CD4-positive, alpha-beta T cell treated with Interleukin-17A for 4 hours (primary cell): ENCODE measurements around the gene GZMM.

ENCODE experiments used
- DNase-seq: peaks from one replicate; pipeline ENCODE4 v3.0.0-alpha.2; 2020; ENCODE audit warnings: mixed read lengths

The GZMM gene

DNA sequence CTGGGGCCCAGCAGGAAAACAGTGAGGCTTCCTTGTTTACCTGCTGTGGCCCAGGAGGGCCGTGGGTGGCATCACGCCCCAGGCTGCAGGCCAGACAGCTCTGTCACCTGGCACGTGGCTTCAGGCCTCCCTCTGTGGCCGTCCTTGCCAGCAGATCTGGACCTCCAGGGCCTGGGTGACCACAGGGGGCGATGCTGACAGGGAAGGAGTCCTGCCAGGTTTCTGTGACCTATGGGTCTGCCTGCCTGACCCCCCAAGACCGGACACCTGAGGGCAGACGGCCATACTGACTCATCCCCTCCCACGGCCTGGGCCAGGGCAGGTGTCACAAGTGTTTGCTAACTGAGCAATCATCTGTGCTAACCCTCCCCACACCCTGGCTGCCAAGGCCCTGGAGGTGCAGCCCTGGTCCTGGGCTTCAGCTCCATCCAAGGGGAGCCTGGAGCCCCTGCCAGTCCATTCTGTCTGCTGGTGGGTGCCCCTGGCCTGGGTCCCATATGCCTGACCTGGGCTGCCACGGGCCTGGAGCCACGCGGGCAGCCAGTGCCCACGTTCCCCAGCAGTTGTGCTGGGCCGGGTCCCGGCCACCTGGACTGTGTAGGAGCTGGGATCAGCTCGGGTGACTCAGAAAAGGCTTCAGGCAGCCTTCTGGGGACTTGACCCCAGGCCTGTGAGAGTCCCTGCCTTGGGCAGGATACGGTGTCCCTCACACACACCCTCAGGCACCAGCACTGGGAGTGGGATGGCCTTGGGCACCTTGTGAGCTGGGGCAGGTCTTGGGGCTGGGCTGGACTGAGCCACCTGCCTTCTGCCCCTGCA, 8.6 kb upstream of the GZMM start:
- DNase-seq = no peak

DNA sequence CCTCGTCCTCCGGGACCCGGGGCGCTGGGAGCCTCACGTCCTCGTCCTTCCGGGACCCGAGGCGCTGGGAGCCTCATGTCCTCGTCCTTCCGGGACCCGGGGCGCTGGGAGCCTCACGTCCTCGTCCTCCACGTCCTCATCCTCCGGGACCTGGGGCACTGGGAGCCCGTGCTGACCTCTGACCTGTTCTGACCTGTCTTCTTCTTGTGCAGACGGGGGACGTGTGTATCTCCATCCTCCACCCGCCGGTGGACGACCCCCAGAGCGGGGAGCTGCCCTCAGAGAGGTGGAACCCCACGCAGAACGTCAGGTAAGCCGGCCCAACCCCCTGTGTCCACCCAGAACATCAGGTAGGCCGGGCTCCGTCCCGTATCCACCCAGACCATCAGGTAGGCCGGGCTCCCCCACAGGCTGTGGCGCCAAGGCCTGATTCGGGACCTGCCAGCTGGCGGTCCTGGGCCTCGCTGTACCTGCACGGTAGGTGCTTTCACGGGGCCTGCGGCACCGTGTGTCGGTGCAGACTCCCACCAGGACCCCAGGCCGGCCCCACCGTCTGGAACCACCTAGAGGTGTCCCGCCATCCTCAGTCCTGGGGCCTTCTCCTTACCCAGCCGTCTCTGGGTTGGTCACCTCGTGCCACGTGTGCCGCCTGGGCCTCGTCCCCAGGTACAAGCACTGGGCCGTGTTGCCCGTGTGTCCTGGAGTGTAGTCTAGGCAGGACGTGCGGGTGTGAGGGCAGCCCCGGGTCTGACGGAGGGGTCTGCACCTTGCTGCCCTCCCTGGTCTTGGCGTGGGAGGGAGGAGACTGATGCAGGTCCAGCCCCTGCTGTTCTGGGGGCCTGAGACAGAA, 7.6 kb upstream of the GZMM start:
- DNase-seq = no peak

- DNase-seq = no peak
These were observed 6.9 kb upstream of the GZMM start for GRCh38 chr19:536881-537404.

- no peak for DNase-seq
These were observed 5.0 kb upstream of the GZMM start for GRCh38 chr19:538641-539428.

- DNase-seq = no peak
These were observed 4.3 kb upstream of the GZMM start for GRCh38 chr19:539429-540030.

- DNase-seq = no peak
These were observed 2.8 kb upstream of the GZMM start for GRCh38 chr19:540867-541637.

- DNase-seq = no peak
These were observed 2.2 kb upstream of the GZMM start for GRCh38 chr19:541699-542098.

- no peak for DNase-seq
These were observed 1.5 kb upstream of the GZMM start for GRCh38 chr19:542173-542866.

DNA sequence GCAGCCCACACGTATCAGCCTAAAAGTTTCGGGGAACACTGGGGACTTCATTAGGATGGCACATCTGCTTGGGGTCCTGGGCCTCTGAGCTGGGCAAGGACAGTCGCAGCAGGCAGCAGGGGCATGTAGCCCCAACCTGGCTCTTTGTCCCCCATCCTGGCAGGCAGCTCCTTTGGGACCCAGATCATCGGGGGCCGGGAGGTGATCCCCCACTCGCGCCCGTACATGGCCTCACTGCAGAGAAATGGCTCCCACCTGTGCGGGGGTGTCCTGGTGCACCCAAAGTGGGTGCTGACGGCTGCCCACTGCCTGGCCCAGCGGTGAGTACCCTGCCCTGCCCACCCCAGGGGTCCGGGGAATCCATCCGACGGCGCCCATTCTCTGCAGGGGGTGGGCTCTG, 3.3 kb downstream of the GZMM start:
- DNase-seq = no peak

GRCh38 chr19:547836-548720, 4.2 kb downstream of the GZMM start:
- no peak for DNase-seq

DNA sequence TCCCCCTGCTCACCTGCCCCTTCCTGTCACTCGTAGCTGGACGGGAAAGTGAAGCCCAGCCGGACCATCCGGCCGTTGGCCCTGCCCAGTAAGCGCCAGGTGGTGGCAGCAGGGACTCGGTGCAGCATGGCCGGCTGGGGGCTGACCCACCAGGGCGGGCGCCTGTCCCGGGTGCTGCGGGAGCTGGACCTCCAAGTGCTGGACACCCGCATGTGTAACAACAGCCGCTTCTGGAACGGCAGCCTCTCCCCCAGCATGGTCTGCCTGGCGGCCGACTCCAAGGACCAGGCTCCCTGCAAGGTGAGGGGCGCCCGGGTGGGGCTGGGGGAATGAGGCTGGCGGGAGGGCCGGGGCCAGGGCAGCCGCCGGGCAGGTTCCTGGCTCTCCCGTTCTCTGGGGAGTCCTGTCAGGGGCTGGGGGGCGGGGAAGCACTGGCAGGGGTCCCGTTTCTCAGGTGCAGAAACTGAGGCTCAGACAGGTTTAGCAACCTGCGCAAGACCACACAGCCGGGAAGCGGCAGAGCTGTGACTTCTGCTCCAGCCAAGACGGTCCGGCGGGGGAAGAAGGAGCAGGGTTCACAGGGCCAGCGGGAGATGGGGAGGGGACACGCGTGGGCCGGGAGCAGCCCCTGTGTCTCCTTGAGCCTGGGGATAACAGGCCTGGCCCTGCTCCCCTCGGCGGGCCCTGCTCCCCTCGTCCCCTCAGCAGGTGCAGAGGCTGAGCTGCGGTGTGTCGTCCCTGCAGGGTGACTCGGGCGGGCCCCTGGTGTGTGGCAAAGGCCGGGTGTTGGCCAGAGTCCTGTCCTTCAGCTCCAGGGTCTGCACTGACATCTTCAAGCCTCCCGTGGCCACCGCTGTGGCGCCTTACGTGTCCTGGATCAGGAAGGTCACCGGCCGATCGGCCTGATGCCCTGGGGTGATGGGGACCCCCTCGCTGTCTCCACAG, 5.3 kb downstream of the GZMM start:
- DNase-seq = no peak

DNA sequence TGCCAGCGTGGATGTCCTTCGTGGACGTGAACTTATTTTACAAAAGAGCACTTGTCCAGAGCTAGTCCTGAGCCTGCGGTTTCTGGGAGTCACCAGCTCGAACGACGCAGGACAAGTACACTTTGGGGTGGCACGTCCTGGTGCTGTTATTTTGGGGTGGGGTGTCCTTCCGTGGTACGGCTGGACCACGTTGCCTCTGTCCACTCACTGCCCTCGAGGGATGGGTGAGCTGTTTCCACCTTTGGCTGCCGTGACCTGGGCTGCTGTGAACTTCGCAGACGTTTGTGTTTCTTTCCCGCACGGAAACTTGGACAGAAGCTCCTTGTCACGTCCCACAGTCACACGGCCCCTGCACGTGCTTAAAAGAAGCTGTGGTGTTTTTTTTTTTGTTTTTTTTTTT, 11.0 kb downstream of the GZMM start:
- DNase-seq = no peak

DNA sequence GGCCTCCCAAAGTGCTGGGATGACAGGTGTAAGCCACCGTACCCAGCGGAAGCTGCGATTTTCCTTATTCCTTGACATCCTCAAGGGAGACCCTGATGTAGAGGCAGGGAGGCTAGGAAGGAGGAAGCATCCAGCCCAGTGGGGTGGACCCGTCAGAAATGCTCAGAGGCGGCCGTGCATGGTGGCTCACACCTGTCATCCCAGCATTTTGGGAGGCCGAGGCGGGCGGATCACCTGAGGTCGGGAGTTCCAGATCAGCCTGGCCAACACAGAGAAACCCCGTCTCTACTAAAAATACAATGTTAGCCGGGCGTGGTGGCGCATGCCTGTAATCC, 11.6 kb downstream of the GZMM start:
- DNase-seq = no peak

DNA sequence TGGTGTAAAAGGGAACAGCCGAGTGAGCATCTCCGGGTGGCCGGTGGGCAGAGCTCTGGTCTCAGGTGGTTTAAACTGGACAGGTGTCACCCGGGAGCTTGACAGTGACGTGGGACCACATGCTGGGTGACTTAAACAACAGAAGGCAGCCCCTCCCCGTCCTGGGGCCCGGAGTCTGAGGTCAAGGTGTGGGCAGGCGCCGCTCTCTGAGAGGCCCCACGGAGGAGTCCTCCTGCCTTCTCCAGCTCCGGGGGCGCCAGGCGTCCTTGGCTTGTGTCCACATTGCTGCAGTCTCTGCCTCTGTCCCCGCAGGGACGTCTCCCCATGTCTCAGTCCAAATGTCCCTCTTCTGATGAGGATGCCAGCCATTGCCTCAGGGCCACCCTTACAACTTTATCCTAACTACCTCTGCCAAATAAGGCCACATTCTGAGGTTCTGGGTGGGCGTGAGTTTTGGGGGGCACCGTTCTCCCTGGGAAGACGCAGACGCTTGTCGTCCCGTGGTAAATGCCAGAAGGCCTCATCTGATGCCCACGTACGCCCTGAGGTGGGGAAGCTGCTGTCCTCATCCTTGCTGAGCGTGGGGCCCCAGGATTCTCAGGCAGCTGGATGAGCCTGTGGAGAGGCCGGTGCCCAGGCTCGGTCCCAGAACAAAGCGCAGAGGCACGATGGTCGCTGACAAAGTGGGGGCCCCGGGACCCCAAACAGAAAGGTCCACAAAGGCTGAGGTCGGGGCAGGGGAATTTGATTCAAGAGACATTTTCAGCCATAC, 12.9 kb downstream of the GZMM start:
- DNase-seq = no peak

- DNase-seq = no peak
These were observed 15.1 kb downstream of the GZMM start for GRCh38 chr19:558770-559439.

GRCh38 chr19:560121-560520, 16.3 kb downstream of the GZMM start:
- no peak for DNase-seq

- DNase-seq = no peak
These were observed 22.6 kb downstream of the GZMM start for GRCh38 chr19:566403-566802.

DNA sequence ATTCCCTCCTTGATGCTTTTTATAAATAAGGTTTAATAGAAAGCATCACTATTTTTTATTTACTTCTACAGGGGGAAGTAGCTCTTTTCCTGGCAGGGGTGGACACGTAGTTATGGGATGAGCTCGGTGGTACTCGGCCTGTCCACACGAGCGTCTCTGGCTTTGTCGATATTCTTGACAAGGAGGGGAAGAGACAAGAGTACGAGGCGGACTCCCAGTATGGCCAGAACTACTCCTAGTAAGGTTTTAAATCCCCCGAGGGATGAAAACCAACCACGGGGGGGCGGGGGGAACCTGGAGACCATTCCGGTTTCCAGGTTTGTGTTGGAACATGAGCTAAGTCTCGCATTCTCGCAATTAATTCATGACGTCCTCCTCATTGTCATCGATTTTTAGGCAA, 23.0 kb downstream of the GZMM start:
- no peak for DNase-seq
